Adrenal gland (tissue), 12 donors: ENCODE results near the gene KRT5. TPM values are rescaled to one million over a fixed set of nuclear protein-coding genes. Genes with fewer than 3 reads are reported as not detected.
"Not testable (repeated sequence)": the region's sequence is repeated elsewhere in the genome, so short reads cannot be mapped to it uniquely, and the experiment has no call there.

Experiments used
- DNase-seq, 7 donors: peaks; one replicate each; pipeline ENCODE4 v3.0.0-alpha.2; 2019 to 2020
- H3K27ac ChIP-seq, 5 donors: fragments of 200-600 bp; sonication (generic) in 4 of 5; 1 replicate in 3 of 5; 2 replicates in 2 of 5; pipeline versions ENCODE4 v1.5.1 to v1.8.0; 2016 to 2020; ENCODE audit warnings: mild to moderate bottlenecking in 1 of 5
- H3K27me3 ChIP-seq: fragments of 200-600 bp; 2 replicates; pipeline ENCODE4 v1.8.0; 2021
- H3K36me3 ChIP-seq, 2 donors: fragments of 200-600 bp; replicated peaks in 1 of 2; 1 replicate in 1 of 2; 2 replicates in 1 of 2; pipeline versions ENCODE4 v1.5.1 to v1.8.0; 2018 to 2022
- H3K4me1 ChIP-seq, 2 donors: fragments of 200-600 bp; replicated peaks in 1 of 2; 1 replicate in 1 of 2; 2 replicates in 1 of 2; pipeline versions ENCODE4 v1.5.1 to v1.8.0; 2018 to 2021
- H3K4me3 ChIP-seq, 4 donors: fragments of 200-600 bp; sonication (generic) in 3 of 4; one replicate each; pipeline ENCODE4 v1.5.1; 2016 to 2018
- H3K9me3 ChIP-seq, 3 donors: fragments of 200-600 bp; sonication (generic) in 1 of 3; replicated peaks in 1 of 3; 1 replicate in 2 of 3; 2 replicates in 1 of 3; pipeline versions ENCODE4 v1.5.1 to v1.8.0; 2016 to 2021
- POLR2A ChIP-seq, 2 donors: fragments of 450-650 bp; IDR thresholded peaks; one replicate each; pipeline ENCODE4 v1.6.1; 2017; ENCODE audit warnings: antibody characterized with exemption in 2 of 2, mild to moderate bottlenecking in 2 of 2, moderate library complexity in 1 of 2
- WGBS, 4 donors: extraction: QIAGEN DNeasy Blood & Tissue Kit in 2 of 4; methylation state at CpG; one replicate each; pipeline versions ENCODE4 v1.1.5 to v1.1.7; 2013 to 2017; 5-methylcytosine and 5-hydroxymethylcytosine counted together
- intact Hi-C, 2 donors: fragments of 100-400 bp; cut with DNase I; formaldehyde crosslinking; loops; one replicate each; pipeline versions ENCODE4 v1.14.1 to v1.15.0; 2022 to 2023
- polyA plus RNA-seq, 3 donors: library from polyadenylated mRNA; stranded (reverse); fragments of 200-250 nt in 2 of 3; fragments of 350-450 nt in 1 of 3; fragmentation: Illumina TruSeq in 1 of 3; extraction: RNeasy Lipid Tissue Mini Kit (QIAGEN cat#74804) in 1 of 3; gene quantifications; one replicate each; pipeline ENCODE4 v1.2.3, GENCODE V29; 2013 to 2014
- total RNA-seq, 9 donors: library from RNA; depleted of rRNA in 4 of 9; stranded (reverse); fragments of >200 nt in 4 of 9; fragments of 120-200 nt in 1 of 9; fragmentation: NEBNext Ultra II Directional in 1 of 9; extraction: Animal tissue kit (Norgen Biotek cat#: 25700) in 1 of 9; gene quantifications; one replicate each; pipeline versions ENCODE4 v1.1.0 to v1.2.4, GENCODE V29; 2013 to 2023
- TF ChIP-seq, protein P1 (sequence below), 6 experiments: fragments of 450-650 bp in 4 of 6; fragments of 200-600 bp in 2 of 6; sonication (generic) in 1 of 6; IDR thresholded peaks; 1 replicate in 5 of 6; 2 replicates in 1 of 6; pipeline versions ENCODE4 v1.5.1 to v1.8.0; 2016 to 2021; ENCODE audit warnings: antibody characterized with exemption in 6 of 6, mild to moderate bottlenecking in 2 of 6, moderate library complexity in 1 of 6
- donor health status: healthy with polysubstance abuse.
- donor health status: Bipolar disorder and iron deficiency.
- donor health status: DM: yes; HTN: yes; CAD: no.
- donor health status: DM: no; HTN: no; CAD: no.
- donor health status: DM: no; HTN: no; CAD: no.
- donor health status: DM: yes; HTN: yes; CAD: no.

Gene KRT5
- total and polyA plus RNA-seq, 12 donors = 0.11 to 4.2 (median 0.58) TPM; not detected in 6

DNA sequence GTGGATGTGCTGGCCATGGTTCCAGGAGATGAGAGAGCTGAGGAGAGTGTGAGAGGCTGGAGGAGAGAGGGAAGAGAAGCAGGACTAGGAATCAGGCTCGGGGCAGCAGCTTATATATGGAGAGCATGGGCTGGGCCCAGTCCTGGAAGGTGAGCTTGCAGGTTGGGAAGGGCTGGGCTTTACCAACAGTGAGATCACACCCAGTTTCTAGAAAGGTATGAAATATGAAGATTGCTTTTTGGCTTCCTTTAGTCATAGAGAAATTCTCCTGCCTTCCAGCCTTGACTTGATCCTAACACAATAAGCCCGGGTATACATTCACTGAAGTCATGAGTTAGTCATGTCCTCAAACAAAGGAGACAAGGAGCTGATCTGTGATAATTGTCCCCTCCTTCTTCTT is 27.0 kb downstream of the KRT5 start, which contains the start of gene KRT6A:
KRT6A (minus strand) TSS at position 86 of the 400 bp plus-strand sequence; CDS start at position 17, 69 bp downstream.
- no peak for DNase-seq

GRCh38 chr12:52492405-52492804 is 27.8 kb downstream of the KRT5 start:
- H3K4me1 ChIP-seq, H3K9me3 ChIP-seq, H3K4me3 ChIP-seq, intact Hi-C loops, H3K27me3 ChIP-seq, H3K27ac ChIP-seq, H3K36me3 ChIP-seq, DNase-seq: not testable (repeated sequence)
- WGBS, 4 donors = 88 to 96% (median 90%) methylated on average over 2 to 6 of the region's 6 CpGs; no CpG with 5 or more reads in 1 of the 4 donors

More for the DNA sequence above, 27.0 kb downstream of the KRT5 start, which contains the start of gene KRT6A:
- Histone ChIP-seq H3K36me3 (no peaks in the 10 kb centered on the region), H3K27me3 (no peaks in the 10 kb centered on the region), H3K27ac (peak within 1 kb of the TSS in 1 of 5 donors; percentile 59), H3K4me3 (no peak within 1 kb of the TSS), H3K9me3 (no peaks in the 10 kb centered on the region), H3K4me1 (no peaks in the 10 kb centered on the region)
- intact Hi-C loops = no loop called here
- WGBS, 4 donors = 89 to 93% (median 90%) methylated on average over 2 of the region's 2 CpGs
- no peak for TF ChIP-seq POLR2A (IDR thresholded peaks at IDR 0.05)
- TF ChIP-seq, protein P1, sequence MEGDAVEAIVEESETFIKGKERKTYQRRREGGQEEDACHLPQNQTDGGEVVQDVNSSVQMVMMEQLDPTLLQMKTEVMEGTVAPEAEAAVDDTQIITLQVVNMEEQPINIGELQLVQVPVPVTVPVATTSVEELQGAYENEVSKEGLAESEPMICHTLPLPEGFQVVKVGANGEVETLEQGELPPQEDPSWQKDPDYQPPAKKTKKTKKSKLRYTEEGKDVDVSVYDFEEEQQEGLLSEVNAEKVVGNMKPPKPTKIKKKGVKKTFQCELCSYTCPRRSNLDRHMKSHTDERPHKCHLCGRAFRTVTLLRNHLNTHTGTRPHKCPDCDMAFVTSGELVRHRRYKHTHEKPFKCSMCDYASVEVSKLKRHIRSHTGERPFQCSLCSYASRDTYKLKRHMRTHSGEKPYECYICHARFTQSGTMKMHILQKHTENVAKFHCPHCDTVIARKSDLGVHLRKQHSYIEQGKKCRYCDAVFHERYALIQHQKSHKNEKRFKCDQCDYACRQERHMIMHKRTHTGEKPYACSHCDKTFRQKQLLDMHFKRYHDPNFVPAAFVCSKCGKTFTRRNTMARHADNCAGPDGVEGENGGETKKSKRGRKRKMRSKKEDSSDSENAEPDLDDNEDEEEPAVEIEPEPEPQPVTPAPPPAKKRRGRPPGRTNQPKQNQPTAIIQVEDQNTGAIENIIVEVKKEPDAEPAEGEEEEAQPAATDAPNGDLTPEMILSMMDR (IDR thresholded peaks at IDR 0.05) = no peak

DNA sequence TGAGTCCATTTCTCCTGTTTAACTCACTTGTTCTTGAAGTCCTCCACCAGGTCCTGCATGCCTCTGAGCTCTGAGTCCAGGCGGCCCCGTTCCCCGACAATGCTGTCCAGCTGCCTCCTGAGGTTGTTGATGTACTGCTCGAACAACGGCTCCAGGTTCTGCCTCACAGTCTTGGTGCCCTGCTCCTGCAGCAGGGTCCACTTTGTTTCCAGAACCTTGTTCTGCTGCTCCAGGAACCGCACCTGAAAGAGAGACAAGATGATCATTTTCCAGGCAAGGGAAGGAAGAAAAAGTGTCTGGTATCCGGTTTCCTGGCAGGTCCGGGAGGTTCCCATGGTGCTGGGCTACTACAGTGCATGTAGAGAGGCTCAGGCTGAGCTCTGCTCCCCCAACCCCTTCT is 28.7 kb downstream of the KRT5 start:
- WGBS, 4 donors = 76 to 84% (median 77%) methylated on average over 8 of the region's 8 CpGs
- H3K27ac ChIP-seq, H3K9me3 ChIP-seq, H3K27me3 ChIP-seq, H3K36me3 ChIP-seq, intact Hi-C loops, DNase-seq, H3K4me3 ChIP-seq, H3K4me1 ChIP-seq: not testable (repeated sequence)

GRCh38 chr12:52488736-52489135 is 31.5 kb downstream of the KRT5 start:
- no peak for DNase-seq
- no peak overlapping the region for H3K27ac ChIP-seq
- no peaks in the 10 kb centered on the region for H3K4me1 ChIP-seq
- TF ChIP-seq, protein P1 (IDR thresholded peaks at IDR 0.05) = no peak
- no peaks in the 10 kb centered on the region for H3K27me3 ChIP-seq
- H3K4me3 ChIP-seq = no peak overlapping the region
- H3K9me3 ChIP-seq = no peaks in the 10 kb centered on the region
- no peaks in the 10 kb centered on the region for H3K36me3 ChIP-seq
- intact Hi-C loops = no loop called here

DNA sequence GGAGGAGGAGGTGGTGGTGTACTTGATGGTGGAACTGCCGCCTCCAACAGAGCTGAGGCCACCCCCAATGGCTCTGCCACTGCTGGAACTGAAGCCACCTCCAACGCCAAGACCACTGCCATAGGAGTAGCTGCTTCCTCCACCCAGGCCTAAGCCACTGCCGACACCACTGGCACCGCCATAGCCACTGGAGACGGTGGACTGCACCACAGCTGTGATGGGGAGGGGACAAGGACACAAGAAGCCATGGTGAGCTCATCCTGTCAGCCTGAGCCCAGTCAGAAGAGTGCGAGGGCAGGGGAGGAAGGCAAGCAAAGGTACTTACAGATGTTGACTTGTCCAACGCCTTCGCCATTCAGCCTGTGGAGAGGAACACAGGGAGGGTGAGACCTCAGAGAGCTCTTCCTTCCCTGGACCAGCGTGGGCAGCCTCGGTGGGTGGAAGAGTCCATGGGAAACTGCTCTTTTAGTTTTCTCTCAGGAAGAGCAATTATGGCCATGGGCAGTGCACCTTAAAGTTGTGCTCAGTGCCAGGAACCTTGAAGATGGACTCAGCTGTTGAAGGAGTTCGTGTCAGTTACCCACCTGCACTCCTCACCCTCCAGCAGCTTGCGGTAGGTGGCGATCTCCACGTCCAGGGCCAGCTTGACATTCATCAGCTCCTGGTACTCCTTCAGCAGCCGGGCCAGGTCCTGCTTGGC is 32.3 kb downstream of the KRT5 start:
- DNase-seq, H3K27ac ChIP-seq, H3K4me3 ChIP-seq, H3K36me3 ChIP-seq, H3K27me3 ChIP-seq, intact Hi-C loops, H3K9me3 ChIP-seq, H3K4me1 ChIP-seq: not testable (repeated sequence)
- 78 to 90% (median 85%) methylated on average over 7 to 15 of the region's 15 CpGs for WGBS, 4 donors

- 5 to 91% (median 40%) methylated on average over 1 of the region's 1 CpG for WGBS, 4 donors
- Histone ChIP-seq H3K9me3 (no peaks in the 10 kb centered on the region), H3K4me1 (no peaks in the 10 kb centered on the region), H3K4me3 (no peak overlapping the region), H3K27me3 (no peaks in the 10 kb centered on the region), H3K36me3 (no peaks in the 10 kb centered on the region), H3K27ac (no peak overlapping the region)
- TF ChIP-seq, protein P1 (IDR thresholded peaks at IDR 0.05) = no peak
- no peak for TF ChIP-seq POLR2A (IDR thresholded peaks at IDR 0.05)
- intact Hi-C loops = no loop called here
- DNase-seq = no peak
These were observed 33.0 kb downstream of the KRT5 start for GRCh38 chr12:52487211-52487610.
